Left colon (tissue), 2 donors: ENCODE data around the gene FAM163B. TPM values are rescaled to one million over a fixed set of nuclear protein-coding genes. Genes with fewer than 3 reads are reported as not detected.

Source experiments
- ATAC-seq: fragments of 200-7000 bp; cut with Tn5 transposase; one replicate; pipeline ENCODE4 v1.9.1; 2020; ENCODE audit warnings: mild to moderate bottlenecking, moderate library complexity
- DNase-seq, 2 donors: peaks; one replicate each; pipeline ENCODE4 v3.0.0-alpha.2; 2020
- intact Hi-C, 2 donors: fragments of 100-400 bp; cut with DNase I in 1 of 2; cut with micrococcal nuclease in 1 of 2; formaldehyde crosslinking; loops; one replicate each; pipeline versions ENCODE4 v1.11.2 to v1.14.0; 2022; cut with DNase I, micrococcal nuclease
- long read RNA-seq: library from polyadenylated mRNA; unstranded; transcript quantifications from one replicate; pipeline ENCODE4 v2.0.0, GENCODE V29; 2021
- total RNA-seq, 2 donors: library from RNA; stranded (reverse); fragmentation: NEBNext Ultra II Directional; extraction: Animal tissue kit (Norgen Biotek cat#: 25700); gene quantifications; one replicate each; pipeline ENCODE4 v1.2.1, GENCODE V29; 2021
- donor health status: DM: no; HTN: no; CAD: no.
- donor health status: DM: yes; HTN: yes; CAD: no.

The FAM163B gene
- total RNA-seq, result 1 to 10 TPM in 1 of 2 donors, under 1 TPM in 1; 0.27 to 1.2 TPM
- long read RNA-seq, result 0 reads

- ATAC-seq, result peak; percentile 71
- intact Hi-C loops, result no loop called here
Measured at GRCh38 chr9:133609311-133610098, at the start of gene FAM163B. Gene FAM163B, minus strand, starts transcription at chr9:133609389. Its CDS starts 29,166 bp downstream, at chr9:133580223.

GRCh38 chr9:133657120-133657661, 48.0 kb upstream of the FAM163B start:
- intact Hi-C loops, result no loop called here
- ATAC-seq (no peak), DNase-seq (no peak)

More at GRCh38 chr9:133609311-133610098, at the start of gene FAM163B:
- DNase-seq, result peak in 1 of 2 donors; percentile 25

- DNase-seq (no peak), ATAC-seq (no peak)
- intact Hi-C loops, result no loop called here
Measured at GRCh38 chr9:133656211-133657119, 47.3 kb upstream of the FAM163B start.

- ATAC-seq (no peak), DNase-seq (no peak)
- intact Hi-C loops, result no loop called here
Measured at GRCh38 chr9:133655701-133656100, 46.5 kb upstream of the FAM163B start.

- no peak for ATAC-seq
- DNase-seq, result no peak
- intact Hi-C loops, result no loop called here
Measured at GRCh38 chr9:133654736-133655657, 45.8 kb upstream of the FAM163B start.

- ATAC-seq (no peak), DNase-seq (no peak)
- intact Hi-C loops, result no loop called here
Measured at GRCh38 chr9:133653638-133654037, 44.4 kb upstream of the FAM163B start.

GRCh38 chr9:133650026-133650425, 40.8 kb upstream of the FAM163B start:
- ATAC-seq (no peak), DNase-seq (no peak)
- intact Hi-C loops, result no loop called here

- intact Hi-C loops, result no loop called here
- DNase-seq (no peak), ATAC-seq (no peak)
Measured at GRCh38 chr9:133649194-133649593, 40.0 kb upstream of the FAM163B start.

GRCh38 chr9:133647765-133648469, 38.7 kb upstream of the FAM163B start:
- ATAC-seq (no peak), DNase-seq (no peak)
- intact Hi-C loops, result no loop called here

GRCh38 chr9:133647148-133647547, 38.0 kb upstream of the FAM163B start:
- intact Hi-C loops, result no loop called here
- ATAC-seq (no peak), DNase-seq (no peak)

GRCh38 chr9:133645021-133645765, 36.0 kb upstream of the FAM163B start:
- DNase-seq (no peak), ATAC-seq (no peak)
- intact Hi-C loops, result no loop called here

- ATAC-seq (no peak), DNase-seq (no peak)
- intact Hi-C loops, result no loop called here
Measured at GRCh38 chr9:133643978-133644760, 35.0 kb upstream of the FAM163B start.

- no peak for ATAC-seq
- no peak for DNase-seq
- intact Hi-C loops, result no loop called here
Measured at GRCh38 chr9:133643362-133643755, 34.2 kb upstream of the FAM163B start.

GRCh38 chr9:133642708-133643361, 33.6 kb upstream of the FAM163B start:
- intact Hi-C loops, result no loop called here
- DNase-seq, result no peak
- no peak for ATAC-seq

- DNase-seq (no peak), ATAC-seq (no peak)
Measured at GRCh38 chr9:133641861-133642595, 32.8 kb upstream of the FAM163B start.

GRCh38 chr9:133641396-133641655, 32.1 kb upstream of the FAM163B start:
- intact Hi-C loops, result no loop called here
- ATAC-seq, result no peak

More at GRCh38 chr9:133641861-133642595, 32.8 kb upstream of the FAM163B start:
- intact Hi-C loops, result no loop called here

More at GRCh38 chr9:133641396-133641655, 32.1 kb upstream of the FAM163B start:
- no peak for DNase-seq
